HEK293 (cell line): ENCODE data around the gene SAG.

Source experiments
- CTCF ChIA-PET: fragments of 350-600 bp; formaldehyde crosslinking; extraction: SDS; loops from one replicate; lab custom pipeline; 2021; ENCODE audit warnings: antibody characterized with exemption; lab: Yijun Ruan, JAX
- POLR2A ChIA-PET: fragments of 300-600 bp; formaldehyde crosslinking; extraction: SDS; loops from one replicate; lab custom pipeline; 2020; ENCODE audit warnings: antibody characterized with exemption, inconsistent platforms; lab: Yijun Ruan, JAX
- H3K27ac ChIP-seq: fragments of 200-500 bp; sonication (Bioruptor generic); 2 replicates; pipeline ENCODE4 v1.5.1; 2014; ENCODE audit warnings: low read depth, low read length, control low read depth, inconsistent platforms; ENCODE audit errors: extremely low read depth
- H3K36me3 ChIP-seq, 2 experiments: fragments of 200-500 bp in 1 of 2; sonication (Bioruptor generic) in 1 of 2; 1 replicate in 1 of 2; 2 replicates in 1 of 2; pipeline ENCODE4 v1.5.1; 2014 to 2017; ENCODE audit warnings: inconsistent platforms in 2 of 2, low read length in 2 of 2; ENCODE audit not compliant: control insufficient read depth in 2 of 2, insufficient read depth in 1 of 2
- H3K4me1 ChIP-seq: fragments of 200-500 bp; sonication (Bioruptor generic); 2 replicates; pipeline ENCODE4 v1.5.1; 2014; ENCODE audit warnings: mild to moderate bottlenecking, low read length, inconsistent platforms; ENCODE audit not compliant: control insufficient read depth, insufficient read depth
- H3K4me3 ChIP-seq: 2 replicates; pipeline ENCODE4 v1.5.1; 2011; ENCODE audit warnings: low read depth, mild to moderate bottlenecking, control low read depth, low read length, moderate library complexity
- H3K9me3 ChIP-seq: fragments of 200-500 bp; sonication (Bioruptor generic); 2 replicates; pipeline ENCODE4 v1.5.1; 2014; ENCODE audit warnings: low read depth, low read length, inconsistent platforms; ENCODE audit not compliant: control insufficient read depth, insufficient read depth
- BCL11A ChIP-seq: fragments of 450-650 bp; formaldehyde crosslinking; IDR thresholded peaks from 2 replicates; pipeline ENCODE4 v1.5.1; 2016; ENCODE audit warnings: low read depth, missing biosample characterization, missing genetic modification characterization
- GFI1B ChIP-seq: fragments of 450-650 bp; formaldehyde crosslinking; IDR thresholded peaks from 2 replicates; pipeline ENCODE4 v1.5.1; 2016; ENCODE audit warnings: missing biosample characterization, missing genetic modification characterization
- KLF1 ChIP-seq: fragments of 450-650 bp; formaldehyde crosslinking; IDR thresholded peaks from 2 replicates; pipeline ENCODE4 v1.5.1; 2016; ENCODE audit warnings: missing biosample characterization, missing genetic modification characterization
- REPIN1 ChIP-seq: fragments of 450-650 bp; formaldehyde crosslinking; IDR thresholded peaks from 2 replicates; pipeline ENCODE4 v1.5.1; 2017; ENCODE audit warnings: missing biosample characterization, missing genetic modification characterization, low read depth
- SCRT1 ChIP-seq: fragments of 450-650 bp; formaldehyde crosslinking; IDR thresholded peaks from 2 replicates; pipeline ENCODE4 v1.5.1; 2016; ENCODE audit warnings: missing biosample characterization, missing genetic modification characterization, borderline replicate concordance
- ZNF138 ChIP-seq: fragments of 450-650 bp; formaldehyde crosslinking; IDR thresholded peaks from 2 replicates; pipeline ENCODE4 v1.5.1; 2016; ENCODE audit warnings: missing biosample characterization, missing genetic modification characterization, borderline replicate concordance
- ZNF169 ChIP-seq: fragments of 450-650 bp; formaldehyde crosslinking; IDR thresholded peaks from 2 replicates; pipeline ENCODE4 v1.5.1; 2016; ENCODE audit warnings: missing biosample characterization, missing genetic modification characterization
- ZNF2 ChIP-seq: fragments of 450-650 bp; formaldehyde crosslinking; IDR thresholded peaks from 2 replicates; pipeline ENCODE4 v1.5.1; 2016; ENCODE audit warnings: missing biosample characterization, missing genetic modification characterization
- ZNF214 ChIP-seq: fragments of 450-650 bp; formaldehyde crosslinking; IDR thresholded peaks from 2 replicates; pipeline ENCODE4 v1.5.1; 2017; ENCODE audit warnings: missing biosample characterization, mild to moderate bottlenecking, missing genetic modification characterization, borderline replicate concordance
- ZNF221 ChIP-seq: fragments of 450-650 bp; formaldehyde crosslinking; IDR thresholded peaks from 2 replicates; pipeline ENCODE4 v1.5.1; 2017; ENCODE audit warnings: missing biosample characterization, missing genetic modification characterization, borderline replicate concordance
- ZNF404 ChIP-seq: fragments of 450-650 bp; formaldehyde crosslinking; IDR thresholded peaks from 2 replicates; pipeline ENCODE4 v1.5.1; 2017; ENCODE audit warnings: missing biosample characterization, missing genetic modification characterization
- ZNF549 ChIP-seq: fragments of 450-650 bp; IDR thresholded peaks from 2 replicates; pipeline ENCODE4 v1.5.1; 2018; ENCODE audit warnings: missing biosample characterization, missing genetic modification characterization, mild to moderate bottlenecking, inconsistent platforms, moderate library complexity
- ZNF571 ChIP-seq: fragments of 450-650 bp; formaldehyde crosslinking; IDR thresholded peaks from 2 replicates; pipeline ENCODE4 v1.5.0; 2017; ENCODE audit warnings: missing biosample characterization, missing genetic modification characterization
- ZNF585B ChIP-seq: fragments of 450-650 bp; formaldehyde crosslinking; IDR thresholded peaks from 2 replicates; pipeline ENCODE4 v1.5.1; 2016; ENCODE audit warnings: missing biosample characterization, missing genetic modification characterization
- ZNF830 ChIP-seq: fragments of 450-650 bp; IDR thresholded peaks from 2 replicates; pipeline ENCODE4 v1.5.0; 2018; ENCODE audit warnings: missing biosample characterization, missing genetic modification characterization, low read depth, mild to moderate bottlenecking, moderate library complexity
- TF ChIP-seq, protein P1 (sequence below): fragments of 450-650 bp; formaldehyde crosslinking; optimal IDR thresholded peaks from 2 replicates; pipeline ENCODE3; 2016; ENCODE audit warnings: missing biosample characterization, mild to moderate bottlenecking, missing genetic modification characterization
- TF ChIP-seq, protein P2 (sequence below): sonication (generic); formaldehyde crosslinking; IDR thresholded peaks from 2 replicates; pipeline ENCODE4 v1.8.1; 2022; ENCODE audit warnings: mild to moderate bottlenecking, moderate library complexity, missing genetic modification reagents
- TF ChIP-seq, protein P3 (sequence below): fragments of 450-650 bp; formaldehyde crosslinking; conservative IDR thresholded peaks from 2 replicates; pipeline ENCODE4 v1.5.1; 2016; ENCODE audit warnings: low read depth, missing biosample characterization, missing genetic modification characterization
- TF ChIP-seq, protein P4 (sequence below): fragments of 450-650 bp; formaldehyde crosslinking; IDR thresholded peaks from 2 replicates; pipeline ENCODE4; 2016; ENCODE audit warnings: missing biosample characterization, missing genetic modification characterization
- TF ChIP-seq, protein P5 (sequence below): fragments of 450-650 bp; formaldehyde crosslinking; IDR thresholded peaks from 2 replicates; pipeline ENCODE4 v1.5.1; 2016; ENCODE audit warnings: missing biosample characterization, missing genetic modification characterization, low read depth

SAG gene

DNA sequence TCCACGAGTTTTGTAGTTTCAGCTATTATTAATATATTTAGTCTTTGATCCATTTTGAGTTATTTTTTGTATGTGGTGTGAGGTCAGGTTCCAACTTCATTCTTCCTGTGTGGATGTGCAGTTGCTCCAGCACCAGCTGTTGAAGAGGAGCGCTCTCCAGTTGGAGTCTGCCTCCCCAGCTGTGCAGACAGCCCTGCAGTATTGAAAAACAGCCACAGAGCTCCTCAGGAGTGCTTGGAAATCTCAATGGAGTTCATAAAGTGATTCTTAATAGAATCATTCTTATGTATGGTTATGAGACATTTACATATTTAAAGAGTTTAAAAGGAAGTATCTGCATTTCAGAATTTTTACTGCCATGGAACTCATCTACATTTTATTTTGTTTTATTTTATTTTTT, 64.0 kb downstream of the SAG start (continued):
- no peak for TF ChIP-seq ZNF585B (tag by site-specific recombination)
- TF ChIP-seq ZNF2, result no peak
- TF ChIP-seq, protein P1, sequence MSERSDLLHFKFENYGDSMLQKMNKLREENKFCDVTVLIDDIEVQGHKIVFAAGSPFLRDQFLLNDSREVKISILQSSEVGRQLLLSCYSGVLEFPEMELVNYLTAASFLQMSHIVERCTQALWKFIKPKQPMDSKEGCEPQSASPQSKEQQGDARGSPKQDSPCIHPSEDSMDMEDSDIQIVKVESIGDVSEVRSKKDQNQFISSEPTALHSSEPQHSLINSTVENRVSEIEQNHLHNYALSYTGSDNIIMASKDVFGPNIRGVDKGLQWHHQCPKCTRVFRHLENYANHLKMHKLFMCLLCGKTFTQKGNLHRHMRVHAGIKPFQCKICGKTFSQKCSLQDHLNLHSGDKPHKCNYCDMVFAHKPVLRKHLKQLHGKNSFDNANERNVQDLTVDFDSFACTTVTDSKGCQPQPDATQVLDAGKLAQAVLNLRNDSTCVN (tag by site-specific recombination), result no peak
- no peak for TF ChIP-seq GFI1B (tag by site-specific recombination)
- TF ChIP-seq, protein P2, sequence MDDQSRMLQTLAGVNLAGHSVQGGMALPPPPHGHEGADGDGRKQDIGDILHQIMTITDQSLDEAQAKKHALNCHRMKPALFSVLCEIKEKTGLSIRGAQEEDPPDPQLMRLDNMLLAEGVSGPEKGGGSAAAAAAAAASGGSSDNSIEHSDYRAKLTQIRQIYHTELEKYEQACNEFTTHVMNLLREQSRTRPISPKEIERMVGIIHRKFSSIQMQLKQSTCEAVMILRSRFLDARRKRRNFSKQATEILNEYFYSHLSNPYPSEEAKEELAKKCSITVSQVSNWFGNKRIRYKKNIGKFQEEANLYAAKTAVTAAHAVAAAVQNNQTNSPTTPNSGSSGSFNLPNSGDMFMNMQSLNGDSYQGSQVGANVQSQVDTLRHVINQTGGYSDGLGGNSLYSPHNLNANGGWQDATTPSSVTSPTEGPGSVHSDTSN (CRISPR knock-in tag), result no peak
- TF ChIP-seq ZNF138, result no peak

DNA sequence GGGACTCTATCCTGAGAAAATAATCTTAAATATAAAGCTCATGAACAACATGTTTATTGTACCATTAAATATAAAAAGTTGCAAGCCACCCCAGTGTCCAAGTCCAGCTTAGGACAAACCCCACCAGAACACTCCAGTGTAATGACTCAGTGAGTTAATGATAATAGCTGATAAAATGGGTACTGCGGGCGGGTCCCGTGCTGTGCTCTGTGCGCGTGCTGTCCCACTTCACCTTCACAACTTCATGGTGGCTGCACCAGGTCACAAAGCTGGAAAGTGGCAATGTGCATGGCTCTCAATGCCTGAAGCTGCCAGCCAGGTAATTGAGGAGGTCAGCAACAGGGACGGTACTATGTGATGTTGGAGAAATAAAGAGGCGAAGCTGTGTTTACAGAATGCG, 65.2 kb downstream of the SAG start:
- Histone ChIP-seq H3K27ac (no peak overlapping the region), H3K4me3 (no peak overlapping the region), H3K4me1 (peaks cover 8% of the 10 kb centered on the region; the same call in 1 of the 2 replicates), H3K36me3 (peaks cover 0 to 5% of the 10 kb centered on the region in 2 experiments; a peak in 1 of 3 replicates), H3K9me3 (no peaks in the 10 kb centered on the region)
- POLR2A ChIA-PET, result no interaction called here
- CTCF ChIA-PET, result interaction anchor here (0.6 to 1.1 kb wide), 3 partner anchors 30 to 503 kb away, joined by 3 to 4 read pairs (median 4); partner anchors contain the start of gene SNORC
- TF ChIP-seq, protein P3, sequence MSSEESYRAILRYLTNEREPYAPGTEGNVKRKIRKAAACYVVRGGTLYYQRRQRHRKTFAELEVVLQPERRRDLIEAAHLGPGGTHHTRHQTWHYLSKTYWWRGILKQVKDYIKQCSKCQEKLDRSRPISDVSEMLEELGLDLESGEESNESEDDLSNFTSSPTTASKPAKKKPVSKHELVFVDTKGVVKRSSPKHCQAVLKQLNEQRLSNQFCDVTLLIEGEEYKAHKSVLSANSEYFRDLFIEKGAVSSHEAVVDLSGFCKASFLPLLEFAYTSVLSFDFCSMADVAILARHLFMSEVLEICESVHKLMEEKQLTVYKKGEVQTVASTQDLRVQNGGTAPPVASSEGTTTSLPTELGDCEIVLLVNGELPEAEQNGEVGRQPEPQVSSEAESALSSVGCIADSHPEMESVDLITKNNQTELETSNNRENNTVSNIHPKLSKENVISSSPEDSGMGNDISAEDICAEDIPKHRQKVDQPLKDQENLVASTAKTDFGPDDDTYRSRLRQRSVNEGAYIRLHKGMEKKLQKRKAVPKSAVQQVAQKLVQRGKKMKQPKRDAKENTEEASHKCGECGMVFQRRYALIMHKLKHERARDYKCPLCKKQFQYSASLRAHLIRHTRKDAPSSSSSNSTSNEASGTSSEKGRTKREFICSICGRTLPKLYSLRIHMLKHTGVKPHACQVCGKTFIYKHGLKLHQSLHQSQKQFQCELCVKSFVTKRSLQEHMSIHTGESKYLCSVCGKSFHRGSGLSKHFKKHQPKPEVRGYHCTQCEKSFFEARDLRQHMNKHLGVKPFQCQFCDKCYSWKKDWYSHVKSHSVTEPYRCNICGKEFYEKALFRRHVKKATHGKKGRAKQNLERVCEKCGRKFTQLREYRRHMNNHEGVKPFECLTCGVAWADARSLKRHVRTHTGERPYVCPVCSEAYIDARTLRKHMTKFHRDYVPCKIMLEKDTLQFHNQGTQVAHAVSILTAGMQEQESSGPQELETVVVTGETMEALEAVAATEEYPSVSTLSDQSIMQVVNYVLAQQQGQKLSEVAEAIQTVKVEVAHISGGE (tag by site-specific recombination), result no peak
- no peak for TF ChIP-seq SCRT1 (tag by site-specific recombination)
- TF ChIP-seq ZNF830 (tag by site-specific recombination), result no peak
- TF ChIP-seq, protein P1 (tag by site-specific recombination), result no peak
- no peak for TF ChIP-seq REPIN1 (tag by site-specific recombination)
- no peak for TF ChIP-seq KLF1 (tag by site-specific recombination)
- no peak for TF ChIP-seq BCL11A (tag by site-specific recombination)
- TF ChIP-seq ZNF549 (tag by site-specific recombination), result no peak
- no peak for TF ChIP-seq ZNF2
- TF ChIP-seq, protein P4, sequence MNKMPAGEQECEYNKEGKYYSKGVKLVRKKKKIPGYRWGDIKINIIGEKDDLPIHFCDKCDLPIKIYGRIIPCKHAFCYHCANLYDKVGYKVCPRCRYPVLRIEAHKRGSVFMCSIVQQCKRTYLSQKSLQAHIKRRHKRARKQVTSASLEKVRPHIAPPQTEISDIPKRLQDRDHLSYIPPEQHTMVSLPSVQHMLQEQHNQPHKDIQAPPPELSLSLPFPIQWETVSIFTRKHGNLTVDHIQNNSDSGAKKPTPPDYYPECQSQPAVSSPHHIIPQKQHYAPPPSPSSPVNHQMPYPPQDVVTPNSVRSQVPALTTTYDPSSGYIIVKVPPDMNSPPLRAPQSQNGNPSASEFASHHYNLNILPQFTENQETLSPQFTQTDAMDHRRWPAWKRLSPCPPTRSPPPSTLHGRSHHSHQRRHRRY (tag by site-specific recombination), result no peak
- no peak for TF ChIP-seq ZNF214 (tag by site-specific recombination)
- no peak for TF ChIP-seq ZNF404
- TF ChIP-seq, protein P5, sequence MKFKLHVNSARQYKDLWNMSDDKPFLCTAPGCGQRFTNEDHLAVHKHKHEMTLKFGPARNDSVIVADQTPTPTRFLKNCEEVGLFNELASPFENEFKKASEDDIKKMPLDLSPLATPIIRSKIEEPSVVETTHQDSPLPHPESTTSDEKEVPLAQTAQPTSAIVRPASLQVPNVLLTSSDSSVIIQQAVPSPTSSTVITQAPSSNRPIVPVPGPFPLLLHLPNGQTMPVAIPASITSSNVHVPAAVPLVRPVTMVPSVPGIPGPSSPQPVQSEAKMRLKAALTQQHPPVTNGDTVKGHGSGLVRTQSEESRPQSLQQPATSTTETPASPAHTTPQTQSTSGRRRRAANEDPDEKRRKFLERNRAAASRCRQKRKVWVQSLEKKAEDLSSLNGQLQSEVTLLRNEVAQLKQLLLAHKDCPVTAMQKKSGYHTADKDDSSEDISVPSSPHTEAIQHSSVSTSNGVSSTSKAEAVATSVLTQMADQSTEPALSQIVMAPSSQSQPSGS (tag by site-specific recombination), result no peak
- TF ChIP-seq ZNF571 (tag by site-specific recombination), result no peak
- TF ChIP-seq ZNF169, result no peak
- no peak for TF ChIP-seq ZNF221 (tag by site-specific recombination)
